ENCODE data around the gene HSF2.

HSF2 gene

GRCh38 chr6:122367171-122367570, 32.3 kb upstream of the HSF2 start:
- no peak for DNase-seq (ENCODE audit: low read depth, low spot score)
- in situ Hi-C loops (cut with HindIII; ENCODE audit: low sequenced_read_pairs), result no loop called here
- TF ChIP-seq, protein P1, sequence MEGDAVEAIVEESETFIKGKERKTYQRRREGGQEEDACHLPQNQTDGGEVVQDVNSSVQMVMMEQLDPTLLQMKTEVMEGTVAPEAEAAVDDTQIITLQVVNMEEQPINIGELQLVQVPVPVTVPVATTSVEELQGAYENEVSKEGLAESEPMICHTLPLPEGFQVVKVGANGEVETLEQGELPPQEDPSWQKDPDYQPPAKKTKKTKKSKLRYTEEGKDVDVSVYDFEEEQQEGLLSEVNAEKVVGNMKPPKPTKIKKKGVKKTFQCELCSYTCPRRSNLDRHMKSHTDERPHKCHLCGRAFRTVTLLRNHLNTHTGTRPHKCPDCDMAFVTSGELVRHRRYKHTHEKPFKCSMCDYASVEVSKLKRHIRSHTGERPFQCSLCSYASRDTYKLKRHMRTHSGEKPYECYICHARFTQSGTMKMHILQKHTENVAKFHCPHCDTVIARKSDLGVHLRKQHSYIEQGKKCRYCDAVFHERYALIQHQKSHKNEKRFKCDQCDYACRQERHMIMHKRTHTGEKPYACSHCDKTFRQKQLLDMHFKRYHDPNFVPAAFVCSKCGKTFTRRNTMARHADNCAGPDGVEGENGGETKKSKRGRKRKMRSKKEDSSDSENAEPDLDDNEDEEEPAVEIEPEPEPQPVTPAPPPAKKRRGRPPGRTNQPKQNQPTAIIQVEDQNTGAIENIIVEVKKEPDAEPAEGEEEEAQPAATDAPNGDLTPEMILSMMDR (IDR thresholded peaks at IDR 0.05; ENCODE audit: low read depth, low read length), result no peak
- no peak overlapping the region for H3K4me3 ChIP-seq (ENCODE audit: low read depth, low read length)

GRCh38 chr6:122369536-122369935, 29.9 kb upstream of the HSF2 start:
- in situ Hi-C loops (cut with HindIII; ENCODE audit: low sequenced_read_pairs), result no loop called here
- TF ChIP-seq, protein P1 (IDR thresholded peaks at IDR 0.05; ENCODE audit: low read depth, low read length), result no peak
- H3K4me3 ChIP-seq (ENCODE audit: low read depth, low read length), result no peak overlapping the region
- DNase-seq (ENCODE audit: low read depth, low spot score), result no peak

GRCh38 chr6:122372647-122373046, 26.8 kb upstream of the HSF2 start:
- DNase-seq (ENCODE audit: low read depth, low spot score), result peak; percentile 17
- TF ChIP-seq, protein P1 (IDR thresholded peaks at IDR 0.05; ENCODE audit: low read depth, low read length), result peak; percentile 31
- no peak overlapping the region for H3K4me3 ChIP-seq (ENCODE audit: low read depth, low read length)
- in situ Hi-C loops (cut with HindIII; ENCODE audit: low sequenced_read_pairs), result no loop called here

- DNase-seq (ENCODE audit: low read depth, low spot score), result no peak
- TF ChIP-seq, protein P1 (IDR thresholded peaks at IDR 0.05; ENCODE audit: low read depth, low read length), result no peak
- in situ Hi-C loops (cut with HindIII; ENCODE audit: low sequenced_read_pairs), result no loop called here
These were observed 25.1 kb upstream of the HSF2 start for GRCh38 chr6:122374307-122374706.

DNA sequence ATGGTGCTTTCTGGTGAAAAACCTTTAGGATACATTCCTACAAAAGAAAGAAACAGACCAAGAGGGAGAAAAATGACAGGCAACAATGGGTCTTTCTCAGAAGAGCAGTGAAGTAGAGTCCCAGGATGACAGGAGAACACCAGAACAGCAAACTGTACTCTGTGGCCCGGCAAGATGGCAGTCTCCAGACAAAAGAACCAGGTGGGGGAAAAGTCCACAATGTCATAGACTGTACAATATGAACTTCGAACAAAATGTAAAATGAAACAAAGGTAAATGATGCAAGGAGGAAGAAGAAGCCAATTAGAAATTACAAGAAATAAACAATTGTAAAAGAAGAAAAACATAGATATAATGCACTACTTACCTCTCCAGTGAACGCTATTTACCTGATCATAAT, 23.2 kb upstream of the HSF2 start:
- no peak for DNase-seq (ENCODE audit: low read depth, low spot score)
- in situ Hi-C loops (cut with HindIII; ENCODE audit: low sequenced_read_pairs), result no loop called here
- no peak overlapping the region for H3K4me3 ChIP-seq (ENCODE audit: low read depth, low read length)
- TF ChIP-seq, protein P1 (IDR thresholded peaks at IDR 0.05; ENCODE audit: low read depth, low read length), result no peak

More at GRCh38 chr6:122374307-122374706, 25.1 kb upstream of the HSF2 start:
- H3K4me3 ChIP-seq (ENCODE audit: low read depth, low read length), result no peak overlapping the region

- in situ Hi-C loops (cut with HindIII; ENCODE audit: low sequenced_read_pairs), result no loop called here
- H3K4me3 ChIP-seq (ENCODE audit: low read depth, low read length), result no peak overlapping the region
- DNase-seq (ENCODE audit: low read depth, low spot score), result peak; percentile 75
- TF ChIP-seq, protein P1 (IDR thresholded peaks at IDR 0.05; ENCODE audit: low read depth, low read length), result peak; percentile 86
These were observed 17.8 kb upstream of the HSF2 start for GRCh38 chr6:122381494-122382265.
